ENCODE measurements around the gene ZNF594.
"Not testable (repeated sequence)": the region's sequence is repeated elsewhere in the genome, so short reads cannot be mapped to it uniquely, and the experiment has no call there.

ZNF594 gene

GRCh38 chr17:5135726-5136579 lies 55.7 kb downstream of the ZNF594 start:
- DNase-seq: no peak

- DNase-seq: not testable (repeated sequence)
These were observed 56.4 kb downstream of the ZNF594 start for GRCh38 chr17:5135131-5135712.

GRCh38 chr17:5134571-5134970 lies 57.1 kb downstream of the ZNF594 start:
- DNase-seq: not testable (repeated sequence)

GRCh38 chr17:5133961-5134360 lies 57.7 kb downstream of the ZNF594 start:
- not testable (repeated sequence) for DNase-seq

GRCh38 chr17:5133311-5133710 lies 58.4 kb downstream of the ZNF594 start:
- no peak for DNase-seq

GRCh38 chr17:5132503-5133225 lies 59.0 kb downstream of the ZNF594 start:
- DNase-seq: not testable (repeated sequence)

GRCh38 chr17:5131799-5132502 lies 59.7 kb downstream of the ZNF594 start:
- DNase-seq: not testable (repeated sequence)

- no peak for DNase-seq
These were observed 60.4 kb downstream of the ZNF594 start for GRCh38 chr17:5131146-5131715.

GRCh38 chr17:5130687-5131086 lies 61.0 kb downstream of the ZNF594 start:
- DNase-seq: not testable (repeated sequence)

GRCh38 chr17:5130261-5130660 lies 61.4 kb downstream of the ZNF594 start:
- not testable (repeated sequence) for DNase-seq

- DNase-seq: not testable (repeated sequence)
These were observed 61.9 kb downstream of the ZNF594 start for GRCh38 chr17:5129770-5130169.
